Activated CD8-positive, alpha-beta memory T cell treated with anti-CD3 and anti-CD28 coated beads, Interleukin-2, amount 50 U/mL, for 48 hours (primary cell): ENCODE measurements around the gene ADORA1.

Experiments used
- DNase-seq: peaks from one replicate; pipeline ENCODE4 v3.0.0-alpha.2; 2020

The ADORA1 gene

GRCh38 chr1:203127666-203128430 lies at the start of gene ADORA1:
Gene ADORA1, plus strand, starts transcription at chr1:203127726. Its CDS starts 1,116 bp downstream, at chr1:203128842.
- DNase-seq: no peak

- no peak for DNase-seq
Measured at GRCh38 chr1:203077956-203078355, 49.6 kb upstream of the ADORA1 start.

DNA sequence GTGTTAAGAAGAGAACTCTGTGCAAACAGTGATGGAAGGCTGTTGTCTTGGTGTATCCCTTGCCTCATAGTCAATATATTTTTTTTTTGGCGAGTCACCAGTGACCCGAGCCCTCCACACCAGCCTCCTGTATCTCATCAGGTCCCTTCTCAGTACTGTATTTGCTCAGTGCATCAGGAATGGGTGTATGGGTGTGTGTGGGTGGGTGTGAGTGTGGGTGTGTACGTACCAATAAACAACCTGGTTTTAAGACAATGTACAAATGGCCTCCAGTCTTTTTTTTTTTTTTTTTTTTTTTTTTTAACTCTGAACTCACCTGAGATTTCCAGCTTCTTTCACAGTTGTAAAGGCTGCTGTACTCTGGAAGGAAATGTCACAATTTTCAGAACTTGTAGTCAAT lies 49.0 kb upstream of the ADORA1 start:
- DNase-seq: no peak

GRCh38 chr1:203080456-203080855 lies 47.1 kb upstream of the ADORA1 start:
- DNase-seq: no peak

- DNase-seq: peak; percentile 38
Measured at GRCh38 chr1:203081465-203082230, 45.9 kb upstream of the ADORA1 start.

DNA sequence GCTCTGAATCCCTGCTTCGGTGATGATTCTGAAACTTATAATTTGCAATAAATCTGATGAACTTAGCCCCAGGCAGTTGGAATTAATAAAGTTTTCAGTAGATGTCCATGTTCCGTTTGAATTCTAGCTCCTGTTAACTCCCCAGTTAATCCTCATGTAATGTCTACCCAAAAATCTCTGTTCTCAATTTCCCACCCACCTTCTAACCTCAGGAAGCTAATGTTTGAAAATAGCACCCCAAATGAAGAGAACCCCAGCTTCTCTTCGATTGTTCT lies 45.4 kb upstream of the ADORA1 start:
- DNase-seq: no peak

GRCh38 chr1:203082571-203083462 lies 44.7 kb upstream of the ADORA1 start:
- peak; percentile 17 for DNase-seq

GRCh38 chr1:203083463-203083921 lies 44.0 kb upstream of the ADORA1 start:
- no peak for DNase-seq

- DNase-seq: peak; percentile 83
Measured at GRCh38 chr1:203084588-203085527, 42.7 kb upstream of the ADORA1 start.

DNA sequence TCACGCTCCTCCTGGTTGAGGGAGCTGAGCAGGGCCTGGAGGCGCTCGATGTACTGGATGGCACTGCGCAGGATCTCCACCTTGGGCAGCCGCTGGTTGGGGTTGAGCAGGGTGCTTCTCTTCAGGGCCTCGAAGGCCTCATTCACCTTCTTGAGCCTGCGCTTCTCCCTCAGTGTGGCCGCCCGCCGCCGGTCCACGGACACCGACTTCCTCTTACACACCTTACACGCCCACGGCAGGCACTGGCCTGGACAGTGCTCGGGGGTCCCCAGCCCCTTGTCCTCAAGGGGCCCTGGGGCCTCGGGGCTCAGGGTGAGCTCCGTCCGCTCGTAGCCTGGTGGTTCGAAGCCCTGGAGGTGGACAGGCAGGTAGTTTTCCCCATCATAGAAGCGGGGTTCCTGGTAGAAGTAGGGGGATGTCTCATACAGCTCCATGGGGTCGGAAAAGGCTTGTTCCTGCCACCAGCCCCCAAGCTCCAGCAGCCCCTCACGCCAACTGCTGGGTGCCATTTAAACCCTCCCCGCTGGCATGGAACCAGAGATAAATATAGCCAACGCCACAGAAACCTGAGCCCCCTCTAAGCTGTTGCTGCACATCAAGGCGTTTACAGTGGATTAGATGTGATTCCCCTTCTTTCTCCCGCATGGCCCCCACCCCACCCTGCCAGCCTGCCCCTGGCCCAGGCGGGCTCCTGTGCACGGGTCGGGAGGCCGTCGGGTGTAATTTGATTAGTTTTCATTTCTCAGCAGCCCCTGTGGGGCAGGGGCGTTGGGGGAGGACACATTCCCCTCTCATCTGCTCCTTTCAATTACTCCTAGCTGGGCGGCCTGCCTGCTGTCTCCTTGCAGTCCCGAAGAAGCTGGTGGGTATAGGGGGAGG lies 41.8 kb upstream of the ADORA1 start, which contains the start of gene MYOG:
Gene MYOG (minus strand): TSS at position 485 of the 879 bp plus-strand sequence. CDS start 51 bp downstream, at position 434.
- DNase-seq: no peak

GRCh38 chr1:203086992-203087763 lies 40.3 kb upstream of the ADORA1 start:
- DNase-seq: no peak

DNA sequence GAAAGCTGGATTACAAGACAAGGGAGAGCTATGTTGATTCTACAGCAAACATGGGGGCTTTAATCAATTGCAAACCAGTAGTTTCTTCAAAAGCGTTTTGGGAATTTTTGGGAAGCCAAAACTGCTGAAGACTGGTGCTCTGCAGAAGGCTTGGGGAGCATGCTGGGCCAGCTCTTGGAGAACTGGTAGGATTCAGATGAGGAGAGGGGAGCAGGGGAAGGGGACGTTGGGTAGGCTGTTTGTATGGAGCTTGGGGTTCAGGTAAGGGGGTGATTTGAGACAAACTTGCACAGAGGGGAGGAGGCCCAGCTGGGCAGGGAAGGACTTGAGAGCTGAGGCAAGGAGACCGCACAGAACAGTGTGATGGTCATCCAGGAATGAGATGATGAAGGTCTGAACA lies 39.1 kb upstream of the ADORA1 start:
- DNase-seq: no peak

DNA sequence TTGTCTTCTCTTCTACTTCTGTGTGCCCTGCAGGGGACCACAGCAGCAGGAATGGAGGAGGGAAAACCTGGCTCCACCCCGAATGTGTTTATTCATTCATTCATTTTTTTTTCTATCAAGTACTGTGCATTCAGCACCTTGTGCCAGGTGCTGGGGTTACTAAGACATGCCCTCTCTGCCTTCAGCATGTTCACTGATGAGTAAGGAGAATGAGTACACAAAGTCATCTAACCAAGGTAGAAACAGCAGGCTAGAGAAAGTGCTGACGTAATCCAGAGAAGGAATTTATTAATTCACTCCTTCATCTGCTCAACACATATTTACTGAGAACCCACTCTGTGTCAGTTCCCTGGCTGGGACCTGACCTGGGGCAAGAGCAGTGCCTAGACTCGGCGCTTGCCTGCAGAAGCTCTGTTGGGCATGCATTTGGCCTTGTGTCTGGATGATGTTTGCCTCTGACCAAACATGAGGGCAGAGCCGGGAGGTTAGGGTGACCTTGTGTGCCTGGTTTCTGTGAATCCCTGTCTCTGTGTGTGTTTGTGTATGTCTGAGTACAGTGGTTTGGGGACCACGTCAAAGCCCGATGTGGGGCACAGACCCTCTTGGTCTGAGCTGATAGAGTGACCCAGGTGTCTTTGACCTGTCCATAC lies 38.4 kb upstream of the ADORA1 start:
- no peak for DNase-seq

GRCh38 chr1:203089651-203090045 lies 37.9 kb upstream of the ADORA1 start:
- no peak for DNase-seq

DNA sequence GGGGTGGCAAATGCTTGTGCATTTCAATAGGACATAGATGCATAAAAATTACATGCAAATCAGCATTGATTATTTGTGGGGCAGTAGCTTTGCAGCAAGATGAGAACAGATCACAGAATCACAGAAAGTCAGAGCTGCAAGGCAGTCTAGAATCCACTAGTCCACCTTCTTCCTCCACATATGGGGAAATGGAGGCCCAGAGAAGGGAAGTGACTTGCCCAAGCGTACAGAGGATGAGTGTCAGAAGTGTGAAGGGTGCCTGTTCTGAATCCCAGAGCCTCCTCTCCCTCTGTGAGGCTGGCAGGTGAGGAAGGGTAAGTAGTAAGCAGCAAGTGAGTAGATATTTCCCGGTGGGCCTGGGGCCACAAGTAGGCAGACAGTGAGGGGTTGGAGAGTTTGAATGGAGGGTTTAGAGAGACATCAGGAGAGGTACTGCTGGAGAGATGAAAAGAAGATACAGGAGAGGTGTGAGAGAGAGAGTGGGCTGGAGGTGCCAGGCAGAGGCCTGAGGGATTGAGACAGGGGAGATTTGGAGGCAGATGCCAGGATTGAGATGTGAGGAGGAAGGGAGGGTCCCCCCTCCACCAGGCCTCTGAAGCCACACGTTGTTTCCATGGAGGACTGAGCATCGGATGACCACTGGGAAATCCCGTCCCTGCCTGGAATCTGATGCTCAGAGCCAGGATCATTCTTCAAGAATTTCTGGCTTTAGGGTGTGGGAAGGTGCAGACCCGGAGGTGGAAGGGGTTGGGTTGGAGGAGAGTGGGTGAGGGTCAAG lies 36.9 kb upstream of the ADORA1 start:
- DNase-seq: no peak

- no peak for DNase-seq
Measured at GRCh38 chr1:203091199-203091477, 36.4 kb upstream of the ADORA1 start.

DNA sequence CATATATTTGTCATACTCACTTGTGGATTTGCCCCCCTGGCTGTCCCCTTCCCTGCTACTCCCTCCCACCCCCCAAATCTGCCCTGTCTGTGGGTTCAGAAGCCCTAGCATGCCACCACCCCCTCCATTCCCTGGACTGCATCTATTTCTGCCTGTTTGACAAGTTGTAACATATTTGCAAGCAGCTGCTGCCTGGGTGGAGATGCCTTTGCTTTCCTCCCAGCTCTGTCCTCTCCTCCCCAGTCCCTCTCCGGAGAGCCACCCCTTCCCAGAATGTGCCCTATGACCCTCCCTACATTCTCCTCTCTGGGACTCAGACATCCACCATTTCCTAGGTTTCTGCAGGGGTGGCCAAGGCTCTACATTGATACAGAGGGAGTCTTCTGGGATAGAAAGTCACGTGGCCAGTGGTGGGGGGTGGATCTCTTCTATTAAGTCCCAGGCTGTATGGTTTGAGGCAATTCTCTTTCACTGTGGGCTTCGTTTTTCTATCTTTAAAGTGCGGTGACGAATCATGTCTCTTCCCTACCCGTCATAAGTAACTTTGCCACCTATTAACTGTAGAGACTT lies 35.7 kb upstream of the ADORA1 start:
- DNase-seq: no peak

DNA sequence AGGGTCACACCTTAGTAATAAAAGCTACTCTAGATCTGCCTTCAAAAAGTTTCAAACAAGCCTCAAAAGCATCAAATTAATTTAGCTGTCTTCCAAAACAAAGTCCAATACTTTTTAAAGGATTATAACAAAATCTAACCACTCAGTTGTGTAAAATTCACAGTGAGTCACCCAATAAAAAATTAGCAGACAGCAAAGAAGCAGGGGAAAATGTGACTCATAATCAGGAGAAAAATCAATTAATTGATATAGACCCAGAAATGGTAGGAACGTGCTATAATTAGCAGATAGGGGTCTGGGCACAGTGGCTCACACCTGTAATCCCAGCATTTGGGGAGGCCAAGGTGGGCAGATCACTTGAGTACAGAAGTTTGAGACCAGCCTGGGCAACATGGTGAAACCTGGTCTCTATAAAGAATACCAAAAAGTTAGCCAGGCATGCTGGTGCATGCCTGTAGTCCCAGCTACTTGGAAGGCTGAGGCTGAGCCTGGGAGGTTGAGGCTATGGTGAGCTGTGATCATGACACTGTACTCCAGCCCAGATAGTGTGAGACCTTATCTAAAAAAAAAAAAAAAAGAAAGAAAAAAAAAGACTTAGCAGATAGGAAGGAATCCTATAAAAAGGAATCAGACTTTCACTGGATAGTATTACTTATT lies 33.6 kb upstream of the ADORA1 start:
- DNase-seq: no peak
